Fibroblast of lung (primary cell): ENCODE results near the gene ANKLE2.

Experiments used
- CTCF ChIP-seq, 2 donors: IDR thresholded peaks in 1 of 2; conservative IDR thresholded peaks in 1 of 2; 1 replicate in 1 of 2; 2 replicates in 1 of 2; pipeline ENCODE4 v1.5.1; 2011 to 2012; ENCODE audit warnings: low read length in 2 of 2, control low read depth in 1 of 2, inconsistent platforms in 1 of 2, low read depth in 1 of 2, mild to moderate bottlenecking in 1 of 2
- EZH2 ChIP-seq: IDR thresholded peaks from 2 replicates; pipeline ENCODE4 v1.5.1; 2012; ENCODE audit warnings: low read length, control low read depth, mild to moderate bottlenecking; ENCODE audit errors: missing control alignments

GRCh38 chr12:132703641-132704040 is 58.0 kb downstream of the ANKLE2 start:
- TF ChIP-seq EZH2 = no peak
- TF ChIP-seq CTCF (conservative IDR thresholded peaks at IDR 0.05 in 1 of 2, IDR thresholded peaks at IDR 0.05 in 1 of 2; ENCODE audit: low read depth in 1 of 2, low read length in 2 of 2) = no peak
